ENCODE results near the gene BCL2L1.

The BCL2L1 gene

DNA sequence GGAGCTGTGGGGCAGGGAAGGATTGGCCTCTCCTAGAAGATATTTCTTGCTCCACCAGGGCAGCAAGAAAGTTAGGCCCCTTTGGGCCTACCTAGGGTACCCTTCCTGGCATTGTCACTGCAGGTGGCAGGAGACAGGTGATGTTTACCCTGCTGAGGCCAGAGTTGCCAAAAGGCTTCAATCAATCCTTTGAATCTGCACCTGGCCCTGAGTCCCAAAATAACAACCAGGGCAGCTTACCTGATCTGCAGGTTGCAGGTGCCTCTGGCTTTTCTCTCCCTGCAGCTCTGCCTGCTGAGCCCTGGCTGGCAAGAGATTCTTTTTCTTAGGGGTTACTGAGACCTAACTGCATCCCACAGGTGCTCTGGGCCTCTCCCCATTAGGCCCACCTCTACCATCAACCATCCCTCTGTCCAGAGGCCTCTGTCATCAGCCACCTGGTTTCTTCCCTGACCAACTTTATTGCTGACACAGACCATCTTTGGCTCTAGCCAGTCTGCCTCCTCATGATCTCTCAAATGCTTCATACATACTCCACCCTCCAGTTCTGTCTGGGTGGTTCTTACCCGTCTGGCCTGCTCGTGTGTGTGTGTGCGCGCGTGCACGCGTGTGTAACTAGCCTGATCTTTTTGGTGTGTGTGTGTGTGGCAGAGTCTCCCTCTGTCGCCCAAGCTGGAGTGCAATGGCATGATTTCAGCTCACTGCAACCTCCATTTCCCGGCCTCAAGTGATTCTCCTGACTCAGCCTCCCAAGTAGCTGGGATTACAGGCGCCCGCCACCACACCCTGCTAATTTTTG, 13.7 kb downstream of the BCL2L1 start:
- DNase-seq: no peak

DNA sequence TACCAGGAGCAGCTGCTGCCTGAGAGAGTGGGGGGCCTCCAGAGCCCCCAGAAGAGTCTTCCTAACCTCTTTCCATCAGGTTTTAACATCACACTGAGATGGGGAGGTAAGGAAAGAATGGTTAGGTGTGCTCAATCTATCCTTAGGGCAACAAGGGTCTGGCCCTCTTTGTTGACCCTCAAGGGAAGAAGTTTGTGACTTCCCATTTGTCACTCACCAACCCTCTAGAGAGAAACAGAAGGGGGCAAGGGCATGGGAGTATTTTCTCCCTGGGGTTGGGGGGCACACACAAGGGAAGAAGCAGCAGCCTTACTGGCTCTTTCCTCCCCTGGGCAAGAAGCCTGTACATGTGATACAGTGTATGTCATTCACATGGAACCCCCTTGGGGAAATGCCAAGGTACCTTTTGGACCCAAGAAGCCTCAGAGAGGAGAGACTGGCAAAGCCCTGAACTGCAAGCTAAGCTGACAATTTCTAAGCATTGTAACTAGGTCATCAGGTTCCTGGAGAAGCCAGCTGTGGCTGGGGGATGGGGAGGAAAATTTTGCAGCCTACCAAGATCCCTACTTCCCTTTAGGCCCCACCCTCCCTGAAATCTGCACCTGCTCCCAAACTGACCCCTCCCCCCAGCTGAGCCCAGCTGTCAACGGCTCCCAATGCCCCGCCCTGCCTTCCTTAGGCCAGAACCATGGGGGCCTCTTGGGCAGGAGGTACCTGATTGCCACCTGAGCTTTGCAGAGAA, 14.5 kb downstream of the BCL2L1 start:
- no peak for DNase-seq

DNA sequence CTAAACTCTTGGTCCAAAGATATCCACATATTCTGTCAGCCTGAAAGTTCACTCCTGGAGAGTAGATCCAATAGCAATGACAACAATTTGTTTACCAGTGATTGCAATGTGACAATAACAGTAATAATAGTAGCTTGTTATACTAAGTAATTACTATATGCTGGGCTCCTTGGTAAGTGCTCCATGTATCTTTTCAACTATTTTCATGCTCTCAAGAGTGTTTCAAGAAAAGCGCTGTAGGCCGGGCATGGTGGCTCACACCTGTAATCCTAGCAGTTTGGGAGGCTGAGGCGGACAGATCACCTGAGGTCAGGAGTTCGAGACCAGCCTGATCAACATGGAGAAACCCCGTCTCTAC, 15.4 kb downstream of the BCL2L1 start:
- no peak for DNase-seq

DNA sequence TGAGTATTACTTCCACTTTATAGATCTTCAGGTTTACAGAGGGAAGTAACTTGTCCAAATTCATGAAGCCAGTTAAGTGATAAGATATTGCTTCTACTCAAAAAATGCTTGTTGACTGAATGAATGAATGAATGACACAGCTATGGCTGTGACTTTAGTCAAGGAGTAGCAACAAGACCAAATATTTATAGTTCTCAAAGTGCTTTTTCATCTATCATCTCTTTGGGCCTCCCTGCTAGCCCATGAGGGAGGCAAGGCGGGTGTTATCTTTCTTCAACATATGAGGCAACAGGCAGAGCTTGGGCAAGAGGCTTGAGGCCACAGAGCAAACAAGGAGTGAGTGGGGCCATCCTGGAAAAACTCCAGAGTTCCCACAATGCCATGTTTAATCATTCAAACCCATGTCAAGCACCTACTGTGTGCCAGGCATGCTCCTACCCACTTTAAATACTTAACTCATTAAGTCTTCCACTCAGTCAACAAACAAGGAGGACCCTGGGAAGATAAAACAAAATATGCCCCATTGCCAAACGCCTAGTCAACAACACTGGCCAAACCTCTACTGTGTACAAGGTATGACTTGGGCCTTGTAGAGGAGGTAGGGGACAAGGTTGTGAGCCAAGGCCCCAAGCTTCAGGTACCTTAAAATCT, 15.9 kb downstream of the BCL2L1 start:
- no peak for DNase-seq

DNA sequence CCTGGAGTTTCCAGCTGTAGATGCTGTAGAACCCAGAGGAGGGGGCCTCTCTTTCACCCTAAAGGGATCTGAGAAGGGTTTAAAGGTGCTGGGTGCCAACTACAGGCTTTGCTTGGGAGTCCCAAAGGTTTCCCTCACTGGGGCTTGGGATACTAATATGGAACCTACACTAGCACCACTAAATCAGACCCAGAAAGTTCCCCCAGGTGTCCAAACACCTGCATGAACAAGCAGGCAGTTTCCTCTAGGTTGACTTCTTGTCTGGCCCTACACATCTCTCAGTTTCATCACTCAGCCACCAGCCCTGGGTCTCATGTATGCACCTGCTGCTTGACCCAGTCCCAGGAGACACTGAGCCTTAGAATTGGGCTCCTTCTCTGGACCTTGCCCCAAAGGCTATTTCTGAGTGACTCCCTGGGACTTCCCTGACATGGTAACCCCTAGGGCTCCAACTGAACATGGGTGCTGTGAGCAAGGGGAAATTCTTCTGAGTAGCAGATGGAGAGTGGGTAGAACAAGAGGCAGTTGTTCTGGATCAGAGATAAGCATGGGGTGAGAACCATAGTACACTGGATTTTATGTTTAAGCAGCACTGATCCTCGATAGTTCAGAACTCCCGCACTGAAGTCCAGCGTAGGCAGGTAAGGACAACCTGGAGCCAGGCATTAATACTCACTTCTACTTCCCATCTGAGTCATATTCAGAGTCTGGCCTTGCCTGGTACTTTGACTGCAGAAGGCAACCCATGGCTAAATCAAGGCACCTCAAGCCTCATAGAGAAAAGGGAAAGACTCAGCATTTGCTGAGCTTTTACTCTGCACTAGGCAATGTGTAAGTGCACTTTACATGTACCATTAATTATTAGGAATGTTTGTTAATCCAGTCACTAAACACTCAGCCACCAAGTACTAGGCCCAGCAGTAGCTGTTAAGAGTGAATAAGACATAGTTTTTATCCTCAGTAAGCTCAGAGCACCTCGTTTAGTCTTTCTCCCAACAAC, 16.8 kb downstream of the BCL2L1 start:
- DNase-seq: no peak

DNA sequence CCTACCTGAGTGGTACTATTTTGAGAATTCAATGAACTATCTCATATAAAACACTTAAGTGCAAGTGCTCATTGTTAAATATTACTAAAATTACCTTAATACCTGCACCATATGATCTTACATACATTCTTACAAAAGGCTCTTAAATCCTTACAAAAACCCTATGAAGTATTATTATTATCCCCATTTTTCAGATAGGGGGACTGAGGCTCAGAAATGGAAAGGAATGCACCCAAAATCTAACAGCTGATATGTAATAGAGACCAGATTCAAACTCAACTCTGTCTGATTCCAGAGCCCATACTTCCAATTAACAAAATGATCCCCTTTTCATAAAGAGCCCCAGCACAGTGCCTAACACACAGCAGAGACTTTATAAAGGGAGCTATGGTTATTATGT, 17.5 kb downstream of the BCL2L1 start:
- DNase-seq: no peak

DNA sequence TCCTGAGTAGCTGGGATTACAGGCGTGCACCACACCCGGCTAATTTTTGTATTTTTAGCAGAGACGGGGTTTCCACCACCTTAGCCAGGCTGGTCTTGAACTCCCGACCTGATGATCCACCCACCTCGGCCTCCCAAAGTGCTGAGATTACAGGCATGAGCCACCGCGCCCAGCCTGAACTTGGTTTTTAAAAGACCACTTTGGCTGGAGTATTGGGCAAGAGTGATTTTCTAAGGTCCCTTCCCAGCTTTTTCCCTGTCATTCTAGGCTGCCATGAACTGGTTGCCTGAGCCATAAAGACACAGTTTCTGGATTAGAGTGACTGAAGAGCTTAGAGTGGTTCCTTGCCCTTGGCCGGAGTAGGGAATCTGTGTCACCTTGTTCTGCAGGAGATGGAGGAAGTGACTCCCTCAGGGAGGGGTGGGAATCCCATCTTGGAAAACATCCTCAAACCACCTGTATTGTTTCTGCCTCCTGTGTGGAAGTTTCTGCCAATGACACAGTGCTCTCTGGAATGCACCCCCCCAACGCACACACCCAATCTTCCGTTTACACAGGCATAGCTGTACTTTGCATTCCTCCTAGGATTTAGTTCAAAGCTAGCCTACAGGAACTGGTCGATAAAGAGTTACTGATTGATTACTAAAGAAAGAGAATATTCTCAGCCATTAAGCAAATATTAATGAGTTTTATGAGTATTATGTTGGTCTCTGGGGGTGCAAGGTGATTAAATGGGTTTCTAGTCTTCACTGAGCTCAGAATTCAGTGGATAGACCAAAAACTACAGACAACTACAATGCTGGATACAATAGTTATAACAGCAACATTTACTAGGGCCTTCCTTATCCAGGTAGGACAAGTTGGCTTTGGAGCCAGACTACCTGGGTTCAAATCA, 18.2 kb downstream of the BCL2L1 start:
- no peak for DNase-seq

DNA sequence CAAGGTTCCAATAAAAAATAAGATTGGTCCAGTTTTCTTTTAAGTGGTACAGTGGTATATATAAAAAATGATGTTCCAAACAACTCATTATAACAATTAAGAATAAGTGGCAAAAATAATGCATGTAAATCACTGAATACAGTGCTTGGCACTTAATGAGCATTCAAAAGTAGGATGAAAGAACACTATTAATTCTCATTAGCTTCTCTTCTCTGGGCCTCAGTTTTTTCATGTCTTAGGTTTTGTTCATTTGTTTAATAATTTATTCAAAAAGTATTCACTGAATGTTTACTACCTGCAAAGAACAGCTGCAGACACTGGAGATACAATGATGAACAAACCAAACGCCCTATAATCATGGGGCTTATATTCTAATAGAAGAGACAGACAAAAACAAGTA, 21.1 kb downstream of the BCL2L1 start:
- no peak for DNase-seq

DNA sequence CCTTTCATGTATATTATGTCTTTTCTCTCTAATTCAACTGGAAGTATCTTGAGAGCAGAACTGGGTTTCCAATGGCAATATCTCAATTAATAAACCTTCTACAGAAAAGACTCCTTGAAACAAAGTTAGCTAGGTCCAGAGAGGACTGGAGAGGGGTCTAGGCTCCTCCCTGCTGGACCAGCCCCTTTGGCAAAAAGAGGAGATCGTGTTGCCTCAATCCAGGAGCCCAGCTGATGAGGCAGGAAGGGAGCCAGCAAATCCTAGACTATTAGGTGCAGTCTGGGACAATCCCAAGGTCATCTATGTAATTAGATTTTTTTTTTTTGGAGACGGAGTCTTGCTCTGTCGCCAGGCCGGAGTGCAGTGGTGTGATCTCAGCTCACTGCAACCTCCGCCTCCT, 21.9 kb downstream of the BCL2L1 start:
- DNase-seq: no peak

DNA sequence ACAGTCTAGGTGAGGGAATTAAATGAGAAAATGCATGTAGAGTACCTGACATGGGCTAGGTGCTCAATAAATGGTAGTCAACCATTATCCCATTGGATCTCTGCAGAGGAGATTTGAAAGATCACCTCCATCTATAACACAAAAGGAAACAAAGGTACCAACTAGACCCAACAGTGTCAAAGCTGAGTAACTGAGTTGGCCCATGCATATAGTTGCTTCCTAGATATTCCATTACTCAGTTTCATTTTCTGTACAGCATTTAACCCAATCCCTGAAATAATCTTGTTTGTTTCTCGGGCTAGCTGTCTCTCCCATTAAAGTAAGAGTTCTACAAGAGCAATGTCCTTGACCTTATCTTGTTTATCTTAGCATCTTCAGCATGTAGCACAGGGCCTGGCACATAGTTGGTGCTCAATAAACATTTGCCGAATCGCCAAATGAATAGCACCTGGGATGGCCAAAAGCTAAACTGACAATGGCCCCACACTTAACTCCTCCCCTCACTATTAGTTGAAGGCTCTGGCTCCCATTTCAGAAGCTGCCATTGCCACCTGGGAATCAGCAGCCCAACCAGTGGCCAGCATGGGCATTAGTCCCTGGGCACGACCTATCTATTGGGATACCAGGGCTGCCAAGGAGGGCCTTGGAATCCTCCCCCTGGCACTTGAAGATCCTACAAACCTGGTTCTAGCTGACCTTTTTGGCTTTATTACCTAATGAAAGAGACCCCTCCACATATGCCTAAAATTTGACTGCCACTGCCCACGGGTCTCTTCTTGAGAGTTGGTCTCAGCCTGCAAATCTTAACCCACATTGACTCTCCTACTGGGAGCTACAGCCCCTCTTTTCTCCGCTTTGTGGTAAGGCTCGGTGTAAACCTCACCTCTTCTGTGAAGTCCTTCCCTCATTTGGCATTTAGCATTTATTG, 22.6 kb downstream of the BCL2L1 start:
- DNase-seq: no peak

DNA sequence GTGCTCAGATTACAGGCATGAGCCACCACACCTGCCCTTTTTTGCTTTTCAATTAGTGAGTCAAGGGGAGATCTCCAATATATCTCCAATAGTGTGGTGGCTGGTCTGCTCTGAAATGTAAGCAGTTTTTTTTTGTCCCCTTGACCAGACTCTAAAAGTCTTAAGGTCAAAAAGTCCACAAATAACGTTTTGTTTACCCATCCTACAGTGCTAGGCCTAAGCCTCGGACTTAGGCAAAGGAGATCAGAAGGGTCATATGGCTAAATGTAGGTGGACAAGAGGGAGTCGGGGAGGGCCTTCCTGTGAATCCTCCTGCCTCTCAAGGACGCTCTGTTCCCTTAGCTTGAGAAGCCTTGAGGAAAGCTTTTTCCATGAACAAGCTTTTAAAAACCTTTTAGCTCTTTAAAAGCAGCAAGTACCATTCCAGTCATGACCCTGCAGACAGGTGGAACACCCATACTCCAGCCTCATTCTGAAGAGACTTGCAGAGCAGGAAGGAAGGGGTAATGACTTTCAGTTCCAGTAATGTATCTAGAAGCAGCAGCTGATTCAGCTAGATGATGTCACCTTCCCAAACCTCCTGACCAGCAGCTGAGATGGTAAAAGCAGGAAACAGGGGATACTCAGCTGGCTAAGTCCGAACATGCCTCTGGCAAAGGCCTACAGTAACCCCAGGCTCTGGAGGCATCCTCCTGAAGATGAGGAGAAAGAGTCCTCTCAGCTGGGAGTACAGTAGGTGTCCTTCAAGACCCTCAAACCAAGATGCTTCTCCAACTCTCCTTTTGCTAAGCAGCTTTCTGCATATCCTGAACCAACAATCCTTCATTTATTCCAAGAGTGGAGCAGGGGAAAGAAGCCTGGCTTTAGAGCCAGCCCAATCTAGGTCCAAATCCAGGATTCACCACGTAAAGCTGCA, 23.6 kb downstream of the BCL2L1 start:
- DNase-seq: no peak

DNA sequence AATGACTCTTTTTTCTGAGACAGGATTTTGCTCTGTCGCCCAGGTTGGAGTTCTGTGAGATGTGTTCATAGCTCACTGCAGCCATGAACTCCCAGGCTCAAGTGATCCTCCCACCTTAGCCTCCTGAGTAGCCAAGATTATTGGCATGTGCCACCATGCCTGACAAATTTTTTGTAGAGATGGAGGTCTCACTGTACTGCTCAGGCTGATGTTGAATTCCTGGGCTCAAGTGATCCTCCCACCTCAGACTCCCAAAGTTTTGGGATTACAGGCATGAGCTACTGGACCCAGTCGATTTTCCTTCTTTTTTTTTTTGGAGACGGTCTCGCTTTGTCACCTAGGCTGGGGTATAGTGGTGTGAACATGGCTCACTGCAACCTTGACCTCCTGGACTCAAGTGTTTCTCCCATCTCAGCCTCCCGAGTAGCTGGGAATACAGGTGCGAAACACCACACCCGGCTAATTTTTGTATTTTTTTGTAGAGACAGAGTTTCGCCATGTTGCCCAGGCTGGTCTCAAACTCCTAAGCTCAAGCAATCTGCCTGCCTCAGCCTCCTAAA, 24.3 kb downstream of the BCL2L1 start:
- DNase-seq: no peak

DNA sequence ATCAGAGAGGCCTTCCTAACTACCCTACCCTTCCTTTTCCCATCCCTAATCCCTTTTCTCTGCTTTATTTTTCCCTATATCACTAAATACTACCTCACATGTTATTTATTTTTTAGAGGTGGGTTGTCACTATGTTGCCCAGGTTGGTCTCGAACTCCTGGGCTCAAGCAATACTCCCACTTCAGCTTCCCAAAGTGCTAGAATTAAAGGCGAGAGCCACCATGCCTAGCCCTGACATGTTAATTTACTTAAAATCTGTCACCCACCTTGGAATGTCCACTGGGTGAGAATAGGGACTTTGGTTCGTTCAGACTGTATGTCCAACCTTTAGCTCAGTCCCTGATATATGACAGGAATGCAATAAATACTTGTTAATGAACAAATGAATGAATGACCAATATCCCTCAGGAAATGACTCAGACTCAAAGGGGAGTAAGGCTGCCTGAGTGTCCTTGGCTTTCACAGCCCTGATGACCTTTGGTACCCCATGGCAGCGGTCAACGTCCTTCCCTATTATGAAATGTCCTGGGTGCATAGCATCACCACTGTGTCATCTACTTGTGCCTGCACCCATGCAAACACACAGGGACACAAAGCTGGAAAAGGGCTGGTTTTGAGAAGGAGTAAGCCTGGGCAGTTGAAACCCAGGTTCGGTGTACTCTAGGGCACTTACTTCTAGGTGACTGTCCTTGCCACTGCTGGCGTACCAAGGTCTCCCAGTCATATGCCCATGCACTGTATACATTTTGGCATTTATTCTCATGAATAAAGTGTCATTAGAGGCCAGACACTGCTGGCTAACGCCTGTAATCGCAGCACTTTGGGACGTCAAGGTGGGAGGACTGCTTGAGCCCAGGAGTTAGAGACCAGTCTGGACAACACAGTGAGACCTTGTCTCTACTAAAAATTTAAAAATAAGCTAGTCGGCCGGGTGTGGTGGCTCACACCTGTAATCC, 26.5 kb downstream of the BCL2L1 start:
- DNase-seq: no peak

DNA sequence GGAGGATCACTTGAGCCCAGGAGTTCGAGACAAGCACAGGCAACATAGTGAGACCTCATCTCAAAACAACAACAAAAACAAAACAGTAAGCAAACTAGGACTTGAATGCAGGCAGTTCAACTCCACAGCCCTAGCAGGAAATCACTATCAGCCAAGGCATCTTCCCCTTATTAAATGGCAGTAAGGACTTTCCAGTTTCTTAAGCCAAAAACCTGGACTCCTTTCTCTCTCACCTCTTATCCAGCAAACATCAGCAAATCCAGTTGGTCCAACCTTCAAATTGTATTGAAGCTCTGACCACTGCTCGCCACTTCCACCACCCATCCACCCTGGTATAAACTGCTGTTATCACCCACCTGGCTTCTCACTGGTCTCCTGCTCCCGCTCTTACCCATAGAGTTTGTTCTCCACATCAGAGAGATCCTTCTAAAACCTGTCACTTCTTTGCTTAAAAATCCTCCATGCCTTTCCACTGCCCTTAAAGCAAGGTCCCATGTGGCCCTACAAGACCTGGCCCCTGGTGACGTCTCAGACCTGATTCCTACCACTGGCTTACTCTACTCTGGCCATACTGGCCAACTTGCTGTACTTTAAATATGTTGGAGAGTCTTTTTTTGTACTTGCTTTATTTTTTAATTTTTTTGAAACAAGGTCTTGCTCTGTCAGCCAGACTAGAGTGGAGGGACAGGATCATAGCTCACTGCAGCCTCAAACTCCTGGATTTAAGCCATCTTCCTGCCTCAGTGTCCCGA, 27.6 kb downstream of the BCL2L1 start:
- no peak for DNase-seq

DNA sequence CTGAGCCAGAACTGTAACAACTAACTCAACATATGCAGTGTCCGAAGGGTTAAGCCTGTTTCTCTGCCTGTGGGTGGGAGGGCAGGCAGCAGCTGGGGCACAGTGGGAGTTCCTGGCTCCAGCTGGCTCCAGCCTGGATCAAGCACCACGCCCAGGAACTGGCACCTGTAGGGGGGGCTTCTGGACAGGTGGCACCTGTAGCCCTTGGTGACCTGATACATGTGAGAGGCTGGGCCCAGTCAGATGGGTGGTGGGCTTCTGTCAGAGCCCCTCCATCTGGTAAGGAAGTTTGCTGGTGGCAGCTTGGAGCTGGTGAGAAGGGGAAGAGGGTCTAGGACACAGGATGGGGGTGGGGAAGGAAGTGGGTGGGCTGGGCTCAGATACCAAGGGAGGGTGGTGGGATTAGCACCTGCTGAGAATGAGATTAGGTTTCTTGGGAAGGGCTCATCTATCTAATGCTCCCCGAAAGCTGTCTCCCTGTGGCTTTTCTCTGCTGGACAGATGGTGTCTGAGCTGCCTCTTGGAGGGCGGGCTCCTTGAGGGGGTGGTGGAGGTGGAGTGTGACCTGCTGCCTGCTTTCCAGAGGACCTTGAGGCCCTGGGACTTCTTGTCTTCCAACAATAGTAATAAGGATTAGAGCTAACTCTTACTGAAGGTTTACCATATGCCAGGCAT, 28.5 kb downstream of the BCL2L1 start:
- DNase-seq: no peak

DNA sequence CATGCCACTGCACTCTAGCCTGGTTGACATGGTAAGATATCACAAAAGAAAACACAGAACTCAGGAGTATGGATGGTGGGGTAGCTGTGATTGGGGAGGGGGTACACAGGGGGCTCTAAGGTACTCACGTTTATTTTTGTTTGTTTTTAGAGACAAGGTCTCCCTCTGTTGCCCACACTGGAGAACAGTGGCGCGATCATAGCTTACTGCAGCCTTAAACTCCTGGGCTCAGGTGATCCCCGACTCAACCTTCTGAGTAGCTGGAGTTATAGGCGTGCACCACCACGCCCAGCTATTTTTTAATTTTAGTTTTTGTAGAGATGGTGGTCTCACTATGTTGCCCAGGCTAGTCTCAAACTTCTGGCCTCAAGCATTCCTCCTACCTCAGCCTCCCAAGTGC, 29.3 kb downstream of the BCL2L1 start:
- no peak for DNase-seq
